ENCODE data around the gene TMEM212.

Gene TMEM212

DNA sequence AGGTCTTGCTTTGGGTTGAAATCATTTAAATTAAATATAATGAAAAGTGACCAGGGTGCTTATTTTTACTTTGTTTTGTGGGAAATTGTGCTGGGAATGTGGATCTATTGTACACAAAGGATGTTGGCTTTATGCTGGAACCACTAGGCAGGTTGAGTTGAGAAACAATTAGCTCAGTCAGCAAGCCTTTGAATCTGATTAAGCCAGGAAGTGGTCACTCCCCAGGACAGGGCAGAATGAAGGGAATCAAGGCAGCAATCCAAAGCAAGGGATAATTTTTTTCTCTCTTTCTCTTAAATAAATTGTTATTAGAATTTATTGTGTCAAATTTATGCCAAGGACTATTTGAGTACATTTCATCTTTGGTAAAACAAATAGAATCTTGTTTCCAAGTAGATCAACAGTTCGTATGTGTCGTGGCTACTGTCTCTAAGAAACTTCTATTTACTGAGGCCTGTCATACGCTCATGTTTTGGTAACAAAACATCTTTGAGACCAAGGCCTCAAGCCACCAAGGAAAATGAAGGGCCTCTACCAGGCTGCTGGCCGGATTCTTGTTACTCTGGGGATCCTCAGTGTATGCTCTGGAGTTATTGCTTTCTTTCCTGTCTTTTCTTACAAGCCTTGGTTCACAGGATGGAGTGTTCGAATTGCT lies at the start of gene TMEM212:
Gene TMEM212 (plus strand): TSS at position 486 of the 655 bp plus-strand sequence. CDS start 35 bp downstream, at position 521.
- peak within 1 kb of the TSS; percentile 32 for H3K27ac ChIP-seq (ENCODE audit: low read length)
- no peaks in the 10 kb centered on the region for H3K9me3 ChIP-seq (ENCODE audit: control insufficient read depth in 1 of 2, low read length in 2 of 2)
- H3K4me3 ChIP-seq (ENCODE audit: low read depth in 1 of 2, low read length in 2 of 2) = no peak within 1 kb of the TSS
- H3K4me1 ChIP-seq (ENCODE audit: control insufficient read depth in 1 of 2, insufficient read depth in 2 of 2, low read length in 2 of 2) = peaks cover 0 to 13% of the 10 kb centered on the region in 2 donors
- no peaks in the 10 kb centered on the region for H3K36me3 ChIP-seq (ENCODE audit: control insufficient read depth in 1 of 2, insufficient read depth in 2 of 2, low read length in 2 of 2)
- no peaks in the 10 kb centered on the region for H3K27me3 ChIP-seq (ENCODE audit: low read depth, low read length)

DNA sequence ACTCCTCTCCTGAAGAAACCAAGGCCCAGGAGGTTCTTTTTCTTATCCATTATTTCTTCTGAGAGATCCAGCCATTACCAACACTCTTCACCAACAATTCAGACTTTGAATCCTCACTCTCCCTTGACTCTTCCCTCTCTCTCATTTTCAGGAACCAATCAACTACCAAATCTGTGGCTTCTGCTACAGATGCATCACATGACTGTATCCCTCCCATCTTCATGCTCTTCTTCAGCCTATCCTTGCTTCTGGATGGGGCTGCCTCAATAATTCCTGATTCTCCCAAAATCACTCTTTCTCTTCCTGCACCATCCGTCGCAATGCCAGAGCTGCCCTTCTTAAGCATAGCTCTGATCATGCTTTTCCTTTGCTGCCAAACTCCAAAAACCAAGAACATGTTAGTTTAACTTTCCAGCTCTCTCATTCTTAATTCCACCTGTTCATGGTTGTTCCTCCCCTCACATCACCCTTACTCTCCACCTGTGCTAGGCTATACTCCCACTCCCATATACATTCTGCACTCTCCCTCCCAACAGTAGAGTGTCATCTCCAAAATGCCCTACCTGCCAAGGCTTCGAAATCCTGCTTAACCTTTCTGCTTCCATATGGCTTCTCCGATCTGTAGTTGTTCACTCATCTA lies 46.4 kb upstream of the TMEM212 start:
- Histone ChIP-seq H3K4me1 (ENCODE audit: control insufficient read depth in 1 of 2, insufficient read depth in 2 of 2, low read length in 2 of 2) (peaks cover 0 to under 1% of the 10 kb centered on the region in 2 donors), H3K36me3 (ENCODE audit: control insufficient read depth in 1 of 2, insufficient read depth in 2 of 2, low read length in 2 of 2) (no peaks in the 10 kb centered on the region), H3K27ac (ENCODE audit: low read length) (no peak overlapping the region), H3K9me3 (ENCODE audit: control insufficient read depth in 1 of 2, low read length in 2 of 2) (no peaks in the 10 kb centered on the region), H3K27me3 (ENCODE audit: low read depth, low read length) (no peaks in the 10 kb centered on the region), H3K4me3 (ENCODE audit: low read depth in 1 of 2, low read length in 2 of 2) (no peak overlapping the region)

DNA sequence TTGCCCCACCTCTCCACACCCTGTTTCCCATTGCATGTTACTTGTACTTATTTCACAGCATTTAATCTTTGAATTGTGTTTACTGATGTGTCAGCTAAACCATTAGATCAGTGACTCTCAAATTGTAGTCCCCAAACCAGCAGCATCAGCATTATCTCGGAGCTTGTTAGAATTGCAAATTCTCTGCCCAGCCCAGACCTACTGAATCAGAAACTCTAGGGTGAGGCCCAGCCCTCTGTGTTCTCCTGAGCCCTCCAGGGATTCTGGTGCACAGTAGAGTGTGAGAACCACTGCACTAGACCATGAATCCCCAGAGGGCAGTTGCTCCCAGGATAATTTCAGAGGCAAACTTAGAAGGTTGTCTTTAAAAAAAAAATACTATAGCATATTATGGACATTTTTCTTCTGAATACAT lies 45.9 kb upstream of the TMEM212 start:
- Histone ChIP-seq H3K27me3 (ENCODE audit: low read depth, low read length) (no peaks in the 10 kb centered on the region), H3K4me3 (ENCODE audit: low read depth in 1 of 2, low read length in 2 of 2) (no peak overlapping the region), H3K27ac (ENCODE audit: low read length) (no peak overlapping the region), H3K36me3 (ENCODE audit: control insufficient read depth in 1 of 2, insufficient read depth in 2 of 2, low read length in 2 of 2) (no peaks in the 10 kb centered on the region), H3K4me1 (ENCODE audit: control insufficient read depth in 1 of 2, insufficient read depth in 2 of 2, low read length in 2 of 2) (peaks cover 2 to 6% of the 10 kb centered on the region in 2 donors), H3K9me3 (ENCODE audit: control insufficient read depth in 1 of 2, low read length in 2 of 2) (no peaks in the 10 kb centered on the region)

DNA sequence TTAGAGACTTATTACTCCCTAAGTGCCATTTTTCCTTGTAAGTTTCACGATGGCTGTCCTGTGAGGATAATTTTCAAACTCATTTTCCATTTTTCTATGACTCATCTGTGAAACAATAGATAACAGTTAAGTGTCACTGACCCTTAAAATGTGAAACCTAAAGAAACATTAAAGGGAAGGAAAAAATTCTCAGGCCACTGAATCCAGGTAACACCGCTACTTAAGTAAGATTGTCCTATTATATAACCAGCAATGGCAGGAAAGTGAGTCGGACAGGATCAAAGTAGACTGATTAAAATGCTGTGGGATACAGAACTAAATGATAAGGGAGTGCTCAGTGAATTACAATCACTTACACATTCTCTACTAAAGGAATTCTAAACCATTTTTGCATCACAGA lies 45.3 kb upstream of the TMEM212 start:
- Histone ChIP-seq H3K4me3 (ENCODE audit: low read depth in 1 of 2, low read length in 2 of 2) (no peak overlapping the region), H3K27me3 (ENCODE audit: low read depth, low read length) (no peaks in the 10 kb centered on the region), H3K27ac (ENCODE audit: low read length) (no peak overlapping the region), H3K4me1 (ENCODE audit: control insufficient read depth in 1 of 2, insufficient read depth in 2 of 2, low read length in 2 of 2) (peaks cover 3 to 7% of the 10 kb centered on the region in 2 donors), H3K9me3 (ENCODE audit: control insufficient read depth in 1 of 2, low read length in 2 of 2) (no peaks in the 10 kb centered on the region), H3K36me3 (ENCODE audit: control insufficient read depth in 1 of 2, insufficient read depth in 2 of 2, low read length in 2 of 2) (no peaks in the 10 kb centered on the region)

DNA sequence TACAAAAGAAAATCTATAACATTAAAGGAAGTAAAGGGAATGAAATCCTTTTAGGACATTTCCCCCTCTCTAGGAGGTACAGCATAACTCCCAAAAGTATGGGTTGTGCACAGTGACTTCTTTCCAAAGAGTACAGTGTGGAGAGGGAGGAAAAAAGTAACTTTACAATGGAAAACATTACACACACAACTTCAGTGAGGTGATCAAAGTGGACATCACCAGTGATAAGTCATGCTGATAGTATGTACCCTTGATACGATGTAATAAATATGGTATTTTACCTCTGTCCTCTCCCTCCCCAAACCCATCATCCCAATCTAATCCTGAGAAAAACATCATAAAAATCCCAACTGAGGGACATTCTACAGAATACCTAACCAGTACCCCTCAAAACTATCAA lies 43.6 kb upstream of the TMEM212 start:
- H3K4me3 ChIP-seq (ENCODE audit: low read depth in 1 of 2, low read length in 2 of 2) = no peak overlapping the region
- no peaks in the 10 kb centered on the region for H3K36me3 ChIP-seq (ENCODE audit: control insufficient read depth in 1 of 2, insufficient read depth in 2 of 2, low read length in 2 of 2)
- peaks cover 3 to 7% of the 10 kb centered on the region in 2 donors for H3K4me1 ChIP-seq (ENCODE audit: control insufficient read depth in 1 of 2, insufficient read depth in 2 of 2, low read length in 2 of 2)
- H3K27me3 ChIP-seq (ENCODE audit: low read depth, low read length) = no peaks in the 10 kb centered on the region
- H3K27ac ChIP-seq (ENCODE audit: low read length) = no peak overlapping the region
- H3K9me3 ChIP-seq (ENCODE audit: control insufficient read depth in 1 of 2, low read length in 2 of 2) = no peaks in the 10 kb centered on the region

DNA sequence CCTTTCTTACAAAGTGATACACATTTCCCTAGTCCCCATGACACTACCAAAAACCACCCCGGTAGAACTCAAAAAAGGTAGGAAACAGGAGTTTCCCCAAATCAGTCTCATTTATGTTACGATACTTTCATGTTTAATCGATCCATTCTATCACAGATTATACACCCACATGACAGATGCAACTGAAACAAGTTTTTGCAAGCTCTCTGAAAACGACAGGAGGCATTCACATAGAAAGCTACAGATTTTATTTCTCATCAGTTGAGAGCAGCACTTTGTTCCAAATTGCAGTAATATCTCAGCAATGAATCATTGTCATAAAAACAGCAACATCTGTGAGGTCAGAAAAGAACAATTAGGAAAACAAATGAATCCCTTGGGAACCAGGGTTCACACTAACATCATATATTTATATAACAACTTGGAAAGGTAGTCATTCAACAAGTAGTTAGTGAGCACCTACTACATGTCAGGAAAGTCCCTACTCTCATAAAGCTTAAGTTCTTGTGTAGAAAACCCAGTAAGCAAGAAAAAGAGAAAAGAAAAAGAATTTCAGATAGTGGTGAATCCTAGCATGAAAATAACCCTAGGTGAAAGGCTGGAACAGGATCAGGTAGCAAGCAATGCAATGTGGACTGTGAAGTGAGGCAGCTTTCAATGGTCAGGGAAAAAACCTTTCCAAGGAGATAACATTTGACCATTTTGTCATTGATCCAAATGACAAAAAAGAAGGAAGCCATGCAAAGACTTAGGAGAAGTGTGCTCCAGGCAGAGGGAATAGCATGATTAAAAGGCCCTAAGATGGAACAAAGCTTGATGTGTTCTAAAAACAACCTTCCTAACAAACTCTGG lies 41.2 kb upstream of the TMEM212 start:
- Histone ChIP-seq H3K27ac (ENCODE audit: low read length) (peak overlapping the region; percentile 47), H3K9me3 (ENCODE audit: control insufficient read depth in 1 of 2, low read length in 2 of 2) (no peaks in the 10 kb centered on the region), H3K27me3 (ENCODE audit: low read depth, low read length) (no peaks in the 10 kb centered on the region), H3K4me3 (ENCODE audit: low read depth in 1 of 2, low read length in 2 of 2) (no peak overlapping the region), H3K36me3 (ENCODE audit: control insufficient read depth in 1 of 2, insufficient read depth in 2 of 2, low read length in 2 of 2) (no peaks in the 10 kb centered on the region), H3K4me1 (ENCODE audit: control insufficient read depth in 1 of 2, insufficient read depth in 2 of 2, low read length in 2 of 2) (peaks cover 3 to 7% of the 10 kb centered on the region in 2 donors)

DNA sequence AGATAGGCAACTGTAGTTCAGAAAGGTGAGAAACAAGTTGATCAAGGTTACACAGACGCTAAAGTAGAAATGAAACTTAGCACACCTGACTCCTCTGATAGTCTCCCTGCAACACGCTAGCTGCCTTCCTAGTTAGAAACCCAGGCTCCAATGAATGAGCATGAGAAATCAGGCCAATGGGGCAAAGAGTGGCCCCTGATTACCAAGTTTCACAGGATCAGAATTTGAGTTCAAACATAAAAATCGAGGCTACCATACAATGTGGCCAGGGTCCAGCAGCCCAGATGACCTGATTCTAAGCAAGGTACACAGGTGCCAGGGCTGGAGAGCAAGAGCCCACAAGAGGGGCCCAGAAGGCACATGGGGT lies 40.6 kb upstream of the TMEM212 start:
- Histone ChIP-seq H3K4me1 (ENCODE audit: control insufficient read depth in 1 of 2, insufficient read depth in 2 of 2, low read length in 2 of 2) (peaks cover 3 to 7% of the 10 kb centered on the region in 2 donors), H3K27ac (ENCODE audit: low read length) (peak overlapping the region; percentile 47), H3K36me3 (ENCODE audit: control insufficient read depth in 1 of 2, insufficient read depth in 2 of 2, low read length in 2 of 2) (no peaks in the 10 kb centered on the region), H3K4me3 (ENCODE audit: low read depth in 1 of 2, low read length in 2 of 2) (no peak overlapping the region), H3K9me3 (ENCODE audit: control insufficient read depth in 1 of 2, low read length in 2 of 2) (no peaks in the 10 kb centered on the region), H3K27me3 (ENCODE audit: low read depth, low read length) (no peaks in the 10 kb centered on the region)

DNA sequence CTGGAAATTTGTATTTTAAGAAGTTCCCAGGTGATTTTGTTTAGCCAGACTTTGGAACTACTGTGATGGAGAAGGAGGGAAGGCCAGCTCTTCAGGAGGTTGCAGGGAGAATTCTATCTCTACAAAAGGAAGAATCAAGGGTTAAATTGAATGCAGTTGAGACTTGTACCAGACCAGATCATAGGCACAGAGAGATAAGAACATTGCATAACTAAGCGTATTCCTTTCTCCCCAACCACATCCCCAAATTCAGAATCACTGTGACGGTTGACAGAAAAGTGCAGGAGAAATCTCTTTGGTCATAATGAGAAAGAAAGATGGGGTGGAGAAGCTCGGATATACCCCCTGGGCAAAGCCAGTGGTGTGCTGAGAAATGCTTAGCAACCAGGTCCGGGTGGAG lies 40.1 kb upstream of the TMEM212 start:
- no peaks in the 10 kb centered on the region for H3K9me3 ChIP-seq (ENCODE audit: control insufficient read depth in 1 of 2, low read length in 2 of 2)
- peaks cover 3 to 7% of the 10 kb centered on the region in 2 donors for H3K4me1 ChIP-seq (ENCODE audit: control insufficient read depth in 1 of 2, insufficient read depth in 2 of 2, low read length in 2 of 2)
- H3K27me3 ChIP-seq (ENCODE audit: low read depth, low read length) = no peaks in the 10 kb centered on the region
- no peak overlapping the region for H3K4me3 ChIP-seq (ENCODE audit: low read depth in 1 of 2, low read length in 2 of 2)
- H3K36me3 ChIP-seq (ENCODE audit: control insufficient read depth in 1 of 2, insufficient read depth in 2 of 2, low read length in 2 of 2) = no peaks in the 10 kb centered on the region
- H3K27ac ChIP-seq (ENCODE audit: low read length) = no peak overlapping the region

DNA sequence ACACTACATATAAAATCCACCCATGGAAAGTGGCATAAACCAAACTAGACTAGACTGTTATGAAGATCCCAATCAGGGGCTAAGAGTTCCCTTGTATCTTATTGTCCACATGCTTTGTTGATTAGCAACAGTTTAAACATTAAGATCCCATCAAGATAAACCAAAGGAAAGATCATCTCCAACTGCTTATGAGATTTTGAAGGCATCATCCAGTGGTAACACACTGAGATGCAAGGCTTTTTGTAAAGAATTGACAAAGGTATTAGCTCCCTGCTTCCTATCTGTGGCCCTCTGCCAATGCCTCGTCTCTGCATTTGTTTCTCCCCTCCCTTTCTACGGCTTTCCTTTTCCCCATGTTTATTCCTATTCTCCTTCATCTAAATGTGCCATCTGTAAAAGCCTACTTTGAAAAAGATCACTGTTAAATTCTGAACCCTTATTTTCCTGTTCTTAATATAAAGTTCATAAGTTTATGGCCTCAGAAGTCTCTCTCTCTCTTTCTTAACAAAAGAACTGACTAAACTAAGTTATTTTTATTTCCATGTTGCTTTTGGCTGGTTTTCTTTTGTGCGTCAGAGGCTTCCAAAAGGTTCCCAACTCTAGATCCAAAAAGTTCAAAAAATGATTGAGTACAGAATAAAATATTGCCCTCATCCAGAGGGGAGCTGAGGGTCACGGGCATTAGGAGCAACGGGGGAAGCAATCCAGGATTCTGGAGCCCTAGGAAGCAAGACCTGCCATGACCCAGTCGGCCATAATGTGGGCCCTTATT lies 38.3 kb upstream of the TMEM212 start:
- no peaks in the 10 kb centered on the region for H3K27me3 ChIP-seq (ENCODE audit: low read depth, low read length)
- H3K27ac ChIP-seq (ENCODE audit: low read length) = peak overlapping the region; percentile 66
- no peaks in the 10 kb centered on the region for H3K36me3 ChIP-seq (ENCODE audit: control insufficient read depth in 1 of 2, insufficient read depth in 2 of 2, low read length in 2 of 2)
- H3K9me3 ChIP-seq (ENCODE audit: control insufficient read depth in 1 of 2, low read length in 2 of 2) = no peaks in the 10 kb centered on the region
- no peak overlapping the region for H3K4me3 ChIP-seq (ENCODE audit: low read depth in 1 of 2, low read length in 2 of 2)
- H3K4me1 ChIP-seq (ENCODE audit: control insufficient read depth in 1 of 2, insufficient read depth in 2 of 2, low read length in 2 of 2) = peaks cover 3 to 15% of the 10 kb centered on the region in 2 donors

DNA sequence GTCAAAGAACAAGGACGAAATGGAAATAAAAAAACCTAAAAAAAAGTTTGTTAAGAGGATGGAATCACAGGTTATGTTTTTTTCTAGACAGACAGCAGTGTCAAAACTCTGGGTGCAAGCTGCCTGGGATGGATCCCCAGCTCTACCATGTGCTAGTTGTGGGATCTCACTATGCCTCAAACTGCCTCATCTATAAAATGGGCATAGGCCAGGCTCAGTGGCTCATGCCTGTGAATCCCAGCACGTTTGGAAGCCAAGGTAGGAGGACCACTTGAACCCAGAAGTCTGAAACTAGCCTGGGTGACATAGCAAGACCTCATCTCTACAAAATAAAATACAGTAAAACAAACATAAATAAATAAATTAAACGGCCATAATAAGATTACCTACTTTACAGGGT lies 37.5 kb upstream of the TMEM212 start:
- no peaks in the 10 kb centered on the region for H3K27me3 ChIP-seq (ENCODE audit: low read depth, low read length)
- peaks cover 4 to 15% of the 10 kb centered on the region in 2 donors for H3K4me1 ChIP-seq (ENCODE audit: control insufficient read depth in 1 of 2, insufficient read depth in 2 of 2, low read length in 2 of 2)
- no peak overlapping the region for H3K4me3 ChIP-seq (ENCODE audit: low read depth in 1 of 2, low read length in 2 of 2)
- H3K36me3 ChIP-seq (ENCODE audit: control insufficient read depth in 1 of 2, insufficient read depth in 2 of 2, low read length in 2 of 2) = peaks cover 0 to under 1% of the 10 kb centered on the region in 2 donors
- no peaks in the 10 kb centered on the region for H3K9me3 ChIP-seq (ENCODE audit: control insufficient read depth in 1 of 2, low read length in 2 of 2)
- peak overlapping the region; percentile 10 for H3K27ac ChIP-seq (ENCODE audit: low read length)
